Sigmoid colon (tissue), 7 donors: Measurements from ENCODE around the gene UBR1. TPM values are rescaled to one million over a fixed set of nuclear protein-coding genes. Genes with fewer than 3 reads are reported as not detected.

ENCODE experiments used
- DNase-seq: peaks from one replicate; pipeline ENCODE4 v3.0.0-alpha.2; 2019
- H3K27ac ChIP-seq, 4 donors: fragments of 200-600 bp; sonication (generic); one replicate each; pipeline ENCODE4 v1.5.1; 2016 to 2019; ENCODE audit warnings: mild to moderate bottlenecking in 1 of 4
- H3K27me3 ChIP-seq, 3 donors: fragments of 200-600 bp; sonication (generic); one replicate each; pipeline ENCODE4 v1.5.1; 2019; ENCODE audit warnings: mild to moderate bottlenecking in 1 of 3
- H3K36me3 ChIP-seq, 4 donors: fragments of 200-600 bp; sonication (generic); one replicate each; pipeline ENCODE4 v1.5.1; 2016 to 2019
- H3K4me1 ChIP-seq, 4 donors: fragments of 200-600 bp; sonication (generic); one replicate each; pipeline ENCODE4 v1.5.1; 2017 to 2019
- H3K4me3 ChIP-seq, 4 donors: fragments of 200-600 bp; sonication (generic); one replicate each; pipeline ENCODE4 v1.5.1; 2017 to 2019; ENCODE audit warnings: mild to moderate bottlenecking in 2 of 4, moderate library complexity in 1 of 4
- H3K9me3 ChIP-seq, 4 donors: fragments of 200-600 bp in 3 of 4; sonication (generic) in 3 of 4; one replicate each; pipeline versions ENCODE4 v1.5.1 to v1.6.1; 2013 to 2019
- EP300 ChIP-seq, 4 donors: sonication (generic); formaldehyde crosslinking; IDR thresholded peaks; one replicate each; pipeline ENCODE4 v1.6.1; 2017; ENCODE audit warnings: antibody characterized with exemption in 4 of 4
- POLR2A ChIP-seq, 2 donors: fragments of 450-650 bp; IDR thresholded peaks; one replicate each; pipeline ENCODE4 v1.6.1; 2016; ENCODE audit warnings: antibody characterized with exemption in 2 of 2, mild to moderate bottlenecking in 2 of 2, moderate library complexity in 2 of 2
- POLR2AphosphoS5 ChIP-seq, 4 donors: sonication (generic); formaldehyde crosslinking; IDR thresholded peaks; one replicate each; pipeline ENCODE4 v1.6.1; 2017; ENCODE audit warnings: antibody characterized with exemption in 4 of 4
- WGBS, 2 donors: extraction: QIAGEN DNeasy Blood & Tissue Kit; methylation state at CpG; one replicate each; pipeline ENCODE4 v1.1.7; 2013; 5-methylcytosine and 5-hydroxymethylcytosine counted together
- intact Hi-C: fragments of 100-400 bp; cut with DNase I; formaldehyde crosslinking; loops from one replicate; pipeline ENCODE4 v1.15.1; 2023
- polyA plus RNA-seq, 3 donors: library from polyadenylated mRNA; stranded (reverse); fragments of 200-250 nt; gene quantifications; one replicate each; pipeline ENCODE4 v1.2.3, GENCODE V29; 2013
- total RNA-seq, 4 donors: library from RNA; depleted of rRNA; stranded (reverse); fragments of >200 nt; gene quantifications; one replicate each; pipeline ENCODE4 v1.1.0, GENCODE V29; 2016
- TF ChIP-seq, protein P1 (sequence below), 4 experiments: fragments of 450-650 bp in 3 of 4; fragments of 200-600 bp in 1 of 4; IDR thresholded peaks; one replicate each; pipeline ENCODE4 v1.5.1; 2016 to 2019; ENCODE audit warnings: antibody characterized with exemption in 4 of 4, mild to moderate bottlenecking in 3 of 4, moderate library complexity in 2 of 4
- donor health status: healthy with polysubstance abuse.
- donor health status: Bipolar disorder and iron deficiency.
- donor health status: healthy.

Gene UBR1
- total and polyA plus RNA-seq, 7 donors: 2.4 to 44.7 (median 35.3) TPM

DNA sequence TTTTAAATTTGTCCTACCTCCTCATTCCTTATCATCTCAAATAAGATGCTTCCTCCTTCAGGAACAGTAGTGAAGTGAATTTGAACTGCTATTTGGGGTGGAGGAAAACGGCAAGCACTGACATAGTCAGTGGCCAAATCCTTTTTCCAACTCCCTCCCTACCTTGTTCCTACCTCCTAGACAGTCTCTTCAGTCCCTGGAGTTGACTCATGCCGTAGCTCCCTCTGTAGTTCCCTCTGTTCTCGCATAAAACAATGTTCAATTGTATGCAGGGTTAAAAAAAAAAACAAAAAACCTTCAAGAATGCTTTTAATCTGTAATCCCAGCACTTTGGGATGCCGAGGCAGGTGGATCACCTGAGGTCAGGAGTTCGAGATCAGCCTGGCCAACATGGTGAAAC is 1.4 kb downstream of the UBR1 start:
- no peak for TF ChIP-seq POLR2AphosphoS5 (IDR thresholded peaks at IDR 0.05)
- TF ChIP-seq EP300 (IDR thresholded peaks at IDR 0.05): no peak
- TF ChIP-seq POLR2A (IDR thresholded peaks at IDR 0.05): no peak
- TF ChIP-seq, protein P1, sequence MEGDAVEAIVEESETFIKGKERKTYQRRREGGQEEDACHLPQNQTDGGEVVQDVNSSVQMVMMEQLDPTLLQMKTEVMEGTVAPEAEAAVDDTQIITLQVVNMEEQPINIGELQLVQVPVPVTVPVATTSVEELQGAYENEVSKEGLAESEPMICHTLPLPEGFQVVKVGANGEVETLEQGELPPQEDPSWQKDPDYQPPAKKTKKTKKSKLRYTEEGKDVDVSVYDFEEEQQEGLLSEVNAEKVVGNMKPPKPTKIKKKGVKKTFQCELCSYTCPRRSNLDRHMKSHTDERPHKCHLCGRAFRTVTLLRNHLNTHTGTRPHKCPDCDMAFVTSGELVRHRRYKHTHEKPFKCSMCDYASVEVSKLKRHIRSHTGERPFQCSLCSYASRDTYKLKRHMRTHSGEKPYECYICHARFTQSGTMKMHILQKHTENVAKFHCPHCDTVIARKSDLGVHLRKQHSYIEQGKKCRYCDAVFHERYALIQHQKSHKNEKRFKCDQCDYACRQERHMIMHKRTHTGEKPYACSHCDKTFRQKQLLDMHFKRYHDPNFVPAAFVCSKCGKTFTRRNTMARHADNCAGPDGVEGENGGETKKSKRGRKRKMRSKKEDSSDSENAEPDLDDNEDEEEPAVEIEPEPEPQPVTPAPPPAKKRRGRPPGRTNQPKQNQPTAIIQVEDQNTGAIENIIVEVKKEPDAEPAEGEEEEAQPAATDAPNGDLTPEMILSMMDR (IDR thresholded peaks at IDR 0.05): no peak
- no peak for DNase-seq
- peaks cover 0 to 25% (median 7%) of the 10 kb centered on the region in 4 donors for H3K36me3 ChIP-seq
- intact Hi-C loops: loop anchor here (2.0 to 10.0 kb wide), 3 partner anchors 28 to 370 kb away; partner anchors contain the start of genes CCNDBP1, CDAN1 and TMEM62
- WGBS, 2 donors: 42 to 67% methylated on average over 5 of the region's 5 CpGs
- H3K9me3 ChIP-seq: no peaks in the 10 kb centered on the region
- peaks cover 0 to 32% (median 19%) of the 10 kb centered on the region in 4 donors for H3K4me1 ChIP-seq
- no peaks in the 10 kb centered on the region for H3K27me3 ChIP-seq
- peak overlapping the region in 2 of 4 donors; percentile 65 to 72 for H3K4me3 ChIP-seq
- H3K27ac ChIP-seq: peak overlapping the region in 2 of 4 donors; percentile 86 to 87

DNA sequence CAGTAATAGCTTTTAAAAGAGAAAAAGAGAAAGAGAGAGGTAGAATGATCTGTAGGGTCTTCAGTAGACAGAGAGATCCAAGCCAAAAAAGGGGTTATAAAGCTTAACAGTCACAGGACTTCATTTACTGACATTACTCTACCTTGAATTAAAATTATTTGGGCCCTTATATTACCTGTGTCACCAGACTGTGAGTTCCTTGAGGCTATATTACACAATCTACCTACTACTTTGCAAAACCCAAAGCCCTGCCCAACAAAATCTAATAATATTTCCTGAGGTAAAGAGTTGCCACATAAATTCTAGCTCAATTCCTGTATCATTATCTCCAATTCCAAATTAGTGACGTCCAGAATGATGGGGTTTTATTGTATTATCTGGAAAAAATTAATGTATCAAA is 1.9 kb downstream of the UBR1 start:
- H3K4me3 ChIP-seq: peak overlapping the region in 1 of 4 donors; percentile 65
- TF ChIP-seq POLR2A (IDR thresholded peaks at IDR 0.05) (no peak), POLR2AphosphoS5 (IDR thresholded peaks at IDR 0.05) (no peak), EP300 (IDR thresholded peaks at IDR 0.05) (no peak)
- TF ChIP-seq, protein P1 (IDR thresholded peaks at IDR 0.05): no peak

DNA sequence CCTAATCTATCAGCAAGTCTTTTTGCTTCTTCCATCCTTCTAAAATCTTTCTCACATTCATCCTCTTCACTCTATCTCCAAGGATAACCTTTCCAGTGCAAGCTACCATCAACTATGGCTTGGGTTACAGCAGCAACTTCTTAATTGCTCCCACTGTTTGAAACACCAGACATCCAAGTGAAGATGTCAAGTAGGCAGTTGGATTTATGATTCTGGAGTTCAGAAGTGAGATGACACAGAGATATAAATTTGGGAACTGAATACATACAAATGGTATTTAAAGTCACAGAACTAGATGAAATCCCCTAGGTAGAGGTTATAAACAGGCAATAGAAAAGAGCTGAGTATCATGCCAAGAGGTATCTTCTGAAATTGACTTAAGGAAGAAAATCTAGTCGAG is 3.7 kb downstream of the UBR1 start:
- DNase-seq: no peak
- no peaks in the 10 kb centered on the region for H3K9me3 ChIP-seq
- no peak overlapping the region for H3K27ac ChIP-seq
- peaks cover 0 to 32% (median 7%) of the 10 kb centered on the region in 4 donors for H3K36me3 ChIP-seq
- TF ChIP-seq, protein P1 (IDR thresholded peaks at IDR 0.05): no peak
- TF ChIP-seq POLR2A (IDR thresholded peaks at IDR 0.05) (no peak), EP300 (IDR thresholded peaks at IDR 0.05) (no peak), POLR2AphosphoS5 (IDR thresholded peaks at IDR 0.05) (no peak)
- 88 to 92% methylated on average over 1 of the region's 1 CpG for WGBS, 2 donors
- intact Hi-C loops: loop anchor here (10.0 kb wide), 2 partner anchors 83 to 367 kb away; partner anchors contain the start of genes CCNDBP1 and CDAN1
- no peaks in the 10 kb centered on the region for H3K27me3 ChIP-seq
- peaks cover 0 to 32% (median 19%) of the 10 kb centered on the region in 4 donors for H3K4me1 ChIP-seq
- H3K4me3 ChIP-seq: no peak overlapping the region

More for the DNA sequence above, 1.9 kb downstream of the UBR1 start:
- no peaks in the 10 kb centered on the region for H3K9me3 ChIP-seq
- peaks cover 0 to 32% (median 19%) of the 10 kb centered on the region in 4 donors for H3K4me1 ChIP-seq
- peak overlapping the region in 1 of 4 donors; percentile 86 for H3K27ac ChIP-seq
- intact Hi-C loops: loop anchor here (2.0 to 10.0 kb wide), 3 partner anchors 29 to 369 kb away; partner anchors contain the start of genes CCNDBP1, CDAN1 and TMEM62
- peaks cover 0 to 29% (median 7%) of the 10 kb centered on the region in 4 donors for H3K36me3 ChIP-seq
- no peak for DNase-seq
- WGBS, 2 donors: 66 to 72% methylated on average over 1 of the region's 1 CpG
- H3K27me3 ChIP-seq: no peaks in the 10 kb centered on the region

DNA sequence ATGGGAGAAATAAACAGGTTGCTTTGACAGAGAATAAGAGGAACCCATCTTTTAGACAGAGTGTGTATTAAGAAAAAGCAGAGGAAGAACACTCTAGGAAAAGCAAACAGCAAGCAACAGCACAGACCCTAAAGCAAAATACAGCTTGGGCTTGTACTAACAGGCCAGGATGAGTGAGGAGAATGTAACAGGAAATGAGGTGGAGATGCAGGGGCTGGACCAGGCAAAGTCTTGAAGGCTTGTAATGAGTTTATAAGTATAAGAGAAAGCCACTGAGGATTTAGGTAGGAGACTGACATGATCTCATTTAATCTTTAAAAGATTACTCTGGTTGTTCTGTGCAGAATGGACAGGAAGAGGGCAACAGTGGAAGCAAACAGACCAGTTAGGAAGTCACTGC is 4.9 kb downstream of the UBR1 start:
- H3K4me3 ChIP-seq: no peak overlapping the region
- DNase-seq: no peak
- H3K27ac ChIP-seq: no peak overlapping the region
- peaks cover 0 to 32% (median 7%) of the 10 kb centered on the region in 4 donors for H3K36me3 ChIP-seq
- TF ChIP-seq, protein P1 (IDR thresholded peaks at IDR 0.05): no peak
- no peak for TF ChIP-seq POLR2A (IDR thresholded peaks at IDR 0.05)
- TF ChIP-seq EP300 (IDR thresholded peaks at IDR 0.05): no peak
- no peak for TF ChIP-seq POLR2AphosphoS5 (IDR thresholded peaks at IDR 0.05)
- no peaks in the 10 kb centered on the region for H3K27me3 ChIP-seq
- no peaks in the 10 kb centered on the region for H3K9me3 ChIP-seq
- peaks cover 0 to 33% (median 21%) of the 10 kb centered on the region in 4 donors for H3K4me1 ChIP-seq
- intact Hi-C loops: loop anchor here (10.0 kb wide), 2 partner anchors 84 to 366 kb away; partner anchors contain the start of genes CCNDBP1 and CDAN1
